Activated effector memory CD4-positive, alpha-beta T cell treated with anti-CD3 and anti-CD28 coated beads, Interleukin-2, amount 50 U/mL, for 16 hours (primary cell): Measurements from ENCODE around the gene CLINT1.

Experiments
- DNase-seq: peaks from one replicate; pipeline ENCODE4 v3.0.0-alpha.2; 2020

The CLINT1 gene

DNA sequence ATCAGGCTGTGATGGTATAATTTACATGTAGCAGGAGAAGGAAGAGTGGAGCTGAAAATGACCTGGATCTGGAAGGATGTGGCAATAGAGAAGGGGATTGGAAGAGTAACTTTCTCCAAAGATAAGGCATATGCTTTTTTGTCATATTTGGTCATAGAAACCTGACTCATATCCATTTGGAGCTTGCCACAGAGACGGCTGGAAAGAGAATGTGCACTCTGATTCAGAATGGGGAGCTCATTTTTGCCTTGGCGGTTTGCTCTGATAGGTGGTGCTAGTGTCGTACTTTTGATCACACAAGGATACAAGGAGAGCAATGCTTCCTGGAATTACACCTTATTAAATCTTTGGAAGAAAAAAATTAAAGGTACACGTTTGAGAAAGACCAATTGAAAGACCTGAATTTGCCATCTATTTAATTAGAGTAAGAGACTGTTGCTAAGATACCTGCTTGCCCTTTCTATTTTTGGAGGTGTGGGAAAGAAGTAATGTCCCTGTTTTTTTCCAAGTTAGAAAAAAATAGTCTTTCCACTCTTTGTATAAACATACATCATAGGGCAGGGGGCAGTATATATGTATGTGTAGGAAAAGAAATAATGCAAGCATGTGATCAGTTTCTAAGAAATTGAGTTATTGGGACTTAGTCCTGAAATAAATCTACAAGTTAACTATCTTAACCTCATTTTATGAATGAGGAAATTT, 110.0 kb downstream of the CLINT1 start:
- DNase-seq: no peak

DNA sequence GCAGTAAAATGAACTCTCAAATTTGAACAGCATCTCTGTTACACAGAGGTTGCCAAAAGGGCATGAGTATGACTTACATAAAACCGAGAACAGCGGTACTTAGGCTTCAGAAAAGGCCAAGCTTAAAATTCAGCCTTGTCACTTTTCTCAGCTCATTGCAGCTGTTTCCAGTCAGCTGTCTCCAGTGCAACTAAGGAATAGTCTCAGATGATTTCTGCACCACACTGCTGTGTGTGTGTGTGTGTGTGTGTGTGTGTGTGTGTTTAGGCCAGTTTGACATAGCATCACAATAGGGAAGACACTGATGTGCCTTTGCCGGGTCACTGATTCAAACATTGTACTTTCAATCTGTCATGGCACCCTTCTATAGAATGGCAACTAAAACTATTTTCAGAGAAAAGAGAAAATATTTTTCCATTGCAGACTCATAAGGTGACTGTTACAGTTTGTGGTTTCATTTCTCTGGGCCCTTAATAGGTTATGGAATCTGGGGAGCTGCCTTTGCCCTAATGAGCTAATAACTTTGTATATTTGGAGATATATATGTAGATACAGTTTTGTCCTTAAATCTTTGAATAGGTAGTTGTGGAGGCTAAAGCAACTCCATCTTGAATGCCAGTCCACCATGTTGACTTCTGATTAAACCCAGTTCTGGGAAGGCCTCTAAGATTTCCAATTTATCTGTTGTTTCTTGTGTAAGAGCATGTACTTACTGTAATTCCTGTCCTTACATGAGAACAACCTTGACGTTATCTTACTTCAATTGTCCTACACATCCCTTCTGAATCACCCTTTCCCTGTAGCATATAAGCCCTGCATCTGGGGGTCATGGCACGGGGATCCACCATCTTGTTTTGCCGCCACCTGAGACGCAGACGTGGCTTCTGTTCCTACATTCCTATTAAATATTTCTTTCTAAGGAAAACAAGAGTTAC, 110.9 kb downstream of the CLINT1 start:
- no peak for DNase-seq

GRCh38 chr5:157747173-157747740, 111.7 kb downstream of the CLINT1 start:
- DNase-seq: no peak

- no peak for DNase-seq
Measured at GRCh38 chr5:157745041-157745456, 113.9 kb downstream of the CLINT1 start.

DNA sequence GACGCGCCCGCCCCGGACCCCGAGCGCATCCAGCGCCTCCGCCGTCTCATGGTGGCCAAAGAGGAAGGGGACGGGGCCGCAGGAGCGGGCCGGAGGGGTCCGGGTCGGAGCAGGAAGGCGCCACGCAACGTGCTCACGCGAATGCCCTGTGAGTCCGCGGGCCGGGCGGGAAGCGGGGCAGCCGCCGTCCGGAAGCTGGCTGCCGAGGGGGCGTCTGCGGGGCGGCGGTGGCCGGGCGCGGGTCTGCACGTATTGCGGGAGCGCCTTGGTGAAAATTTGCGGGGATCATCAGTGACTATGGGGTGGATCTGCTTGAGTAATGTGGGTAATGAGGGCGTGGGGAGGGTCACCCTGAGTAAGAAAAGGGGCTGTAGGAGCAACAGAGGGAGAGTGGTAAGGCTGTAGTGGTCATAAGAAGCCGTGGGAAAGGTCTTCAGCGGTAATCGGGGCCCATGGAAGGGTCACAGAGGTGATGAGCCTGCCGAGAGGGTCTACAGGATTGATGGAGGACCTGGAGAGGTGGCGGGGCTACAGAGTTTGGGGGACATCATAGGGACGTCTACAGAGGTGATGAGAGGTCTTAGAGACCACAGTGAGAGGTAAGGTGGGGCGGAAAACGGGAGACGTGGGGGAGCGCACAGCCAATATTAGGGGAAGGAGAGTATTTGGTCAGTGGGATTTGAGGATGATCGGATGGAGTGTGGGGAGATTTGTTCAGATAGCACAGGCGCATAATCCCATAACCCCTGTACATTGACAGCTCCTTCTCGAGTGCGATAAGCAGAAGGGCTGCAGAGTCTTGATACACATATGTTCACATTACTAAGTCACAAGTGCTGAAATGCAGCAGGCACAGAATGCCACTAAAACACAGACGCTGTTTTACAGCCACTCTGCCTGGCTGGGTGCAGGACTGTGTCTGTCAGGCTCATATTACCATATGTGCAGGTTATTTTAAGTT, 114.6 kb downstream of the CLINT1 start:
- DNase-seq: peak; percentile 66

GRCh38 chr5:157743163-157744050, 115.5 kb downstream of the CLINT1 start, which contains the start of gene LSM11:
LSM11 (plus strand) TSS chr5:157743712; CDS start chr5:157743751, 39 bp downstream.
- peak; percentile 97 for DNase-seq

DNA sequence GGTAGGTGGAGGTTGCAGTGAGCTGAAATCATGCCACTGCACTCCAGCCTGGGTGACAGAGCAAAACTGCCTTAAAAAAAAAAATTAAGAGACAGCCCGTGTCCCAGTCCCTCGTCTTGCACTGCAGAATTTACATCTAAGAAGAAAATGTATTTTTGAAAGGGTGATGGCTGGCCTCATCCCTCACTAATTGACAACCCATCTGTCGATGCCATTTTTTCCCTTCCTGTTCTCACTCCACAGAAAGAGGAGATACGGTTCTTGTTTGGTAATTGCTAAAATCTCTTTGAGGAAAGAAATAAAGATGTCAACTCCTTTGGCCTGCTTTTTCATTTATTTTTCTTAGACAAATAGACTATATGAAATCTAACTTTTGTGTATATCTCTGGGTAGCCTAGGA, 117.8 kb downstream of the CLINT1 start:
- DNase-seq: no peak

- no peak for DNase-seq
Measured at GRCh38 chr5:157740229-157740610, 118.7 kb downstream of the CLINT1 start.

- no peak for DNase-seq
Measured at GRCh38 chr5:157739388-157740228, 119.3 kb downstream of the CLINT1 start.

DNA sequence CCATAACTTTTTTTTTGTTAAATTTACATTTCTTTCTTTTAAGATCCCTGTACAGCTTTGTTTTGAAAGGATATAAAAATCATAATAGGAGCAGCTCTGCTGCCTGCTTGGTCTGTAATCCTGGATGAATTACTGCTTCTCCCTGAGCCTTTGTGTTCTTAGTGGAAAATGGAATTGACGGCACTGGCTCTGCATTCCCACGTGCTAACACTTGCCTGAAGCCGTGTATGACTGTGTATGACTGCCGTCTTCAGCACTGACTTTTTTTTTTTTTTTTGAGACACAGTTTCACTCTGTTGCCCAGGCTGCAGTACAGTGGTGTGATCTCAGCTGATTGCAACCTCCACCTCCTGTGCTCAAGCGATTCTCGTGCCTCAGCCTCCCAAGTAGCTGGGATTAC, 123.0 kb downstream of the CLINT1 start:
- DNase-seq: no peak
